PC-9 (cell line): ENCODE measurements around the gene STING1. TPM values are rescaled to one million over a fixed set of nuclear protein-coding genes. Genes with fewer than 3 reads are reported as not detected.

Experiments used
- BruUV-seq: library from RNA; stranded (reverse); fragments of 400-500 nt; replicated peaks from 2 replicates; lab custom pipeline; 2021; lab: Mats Ljungman, UMichigan
- CTCF ChIA-PET: fragments of 300-600 bp; sonication (Branson Sonifier 250); formaldehyde crosslinking; loops from one replicate; lab custom pipeline; 2022; ENCODE audit warnings: antibody characterized with exemption; lab: Charles Lee
- POLR2A ChIA-PET: fragments of 300-600 bp; sonication (Branson Sonifier 250); formaldehyde crosslinking; loops from one replicate; lab custom pipeline; 2022; ENCODE audit warnings: antibody characterized with exemption; ENCODE audit not compliant: unreplicated experiment; lab: Charles Lee
- DNase-seq, 2 experiments: peaks; one replicate each; pipeline versions ENCODE4 v3.0.0 to v3.0.0-alpha.2; 2015 to 2022; ENCODE audit warnings: mixed read lengths in 1 of 2
- H2AFZ ChIP-seq: fragments of 200-600 bp; sonication (generic); 2 replicates; pipeline ENCODE4 v1.8.1; 2017; ENCODE audit warnings: antibody characterized with exemption
- H3F3A ChIP-seq: fragments of 200-600 bp; sonication (generic); 2 replicates; pipeline ENCODE4 v1.8.1; 2017; ENCODE audit warnings: antibody characterized with exemption, mild to moderate bottlenecking, low read depth; ENCODE audit not compliant: insufficient read depth
- H3K27ac ChIP-seq: fragments of 200-600 bp; sonication (generic); 2 replicates; pipeline ENCODE4 v1.6.1; 2016; ENCODE audit warnings: mixed run types
- H3K27me3 ChIP-seq: fragments of 200-600 bp; sonication (generic); 2 replicates; pipeline ENCODE4 v1.6.1; 2016; ENCODE audit warnings: low read depth, mixed run types; ENCODE audit not compliant: insufficient read depth
- H3K36me3 ChIP-seq: fragments of 200-600 bp; sonication (generic); 2 replicates; pipeline ENCODE4 v1.6.1; 2016; ENCODE audit warnings: low read depth, mixed run types
- H3K4me1 ChIP-seq: fragments of 200-600 bp; sonication (generic); replicated peaks from 2 replicates; pipeline ENCODE4 v1.6.1; 2016; ENCODE audit warnings: mixed run types; ENCODE audit not compliant: insufficient read depth
- H3K4me2 ChIP-seq: fragments of 200-600 bp; sonication (generic); 2 replicates; pipeline ENCODE4 v1.6.1; 2017; ENCODE audit warnings: mixed run types
- H3K4me3 ChIP-seq: fragments of 200-600 bp; sonication (generic); 2 replicates; pipeline ENCODE4 v1.6.1; 2016; ENCODE audit warnings: mixed run types
- H3K79me2 ChIP-seq: fragments of 200-600 bp; sonication (generic); 2 replicates; pipeline ENCODE4 v1.6.1; 2017; ENCODE audit warnings: low read depth, mixed run types
- H3K9me2 ChIP-seq: fragments of 200-600 bp; sonication (generic); 2 replicates; pipeline ENCODE4 v1.8.1; 2017; ENCODE audit warnings: mild to moderate bottlenecking; ENCODE audit not compliant: insufficient read depth
- H3K9me3 ChIP-seq: fragments of 200-600 bp; sonication (generic); 2 replicates; pipeline ENCODE4 v1.8.1; 2016; ENCODE audit warnings: low read depth; ENCODE audit not compliant: insufficient read depth
- H4K20me1 ChIP-seq: fragments of 200-600 bp; sonication (generic); 2 replicates; pipeline ENCODE4 v1.8.1; 2017; ENCODE audit not compliant: insufficient read depth
- CTCF ChIP-seq: fragments of 200-600 bp; sonication (generic); conservative IDR thresholded peaks from 2 replicates; pipeline ENCODE4 v1.6.1; 2017; ENCODE audit warnings: mixed run types, antibody characterized with exemption, mild to moderate bottlenecking, moderate library complexity
- EZH2 ChIP-seq: fragments of 200-600 bp; sonication (generic); IDR thresholded peaks from 2 replicates; pipeline ENCODE4 v1.8.0; 2017; ENCODE audit warnings: antibody characterized with exemption, low read depth
- intact Hi-C: fragments of 100-400 bp; cut with micrococcal nuclease; formaldehyde crosslinking; loops from one replicate; pipeline ENCODE4 v1.10.0; 2022; ENCODE audit not compliant: unreplicated experiment
- total RNA-seq: library from RNA; stranded (reverse); gene quantifications from 2 replicates; pipeline ENCODE4 v1.2.3, GENCODE V29; 2021

Gene STING1
- total RNA-seq, 1 experiment from 2014 or later: 27.6 TPM

GRCh38 chr5:139430015-139430414 lies 52.5 kb downstream of the STING1 start:
- ChIA-PET POLR2A (interaction anchor here (0.7 kb wide), 1 partner anchor 226 kb away, joined by 6 read pairs; no protein-coding TSS in a partner anchor), CTCF (interaction anchor here (1.2 to 1.3 kb wide), 2 partner anchors 83 to 87 kb away, joined by 3 read pairs; no protein-coding TSS in a partner anchor)
- no peaks in the 10 kb centered on the region for H3K9me3 ChIP-seq
- H4K20me1 ChIP-seq: no peaks in the 10 kb centered on the region
- H3K27me3 ChIP-seq: no peaks in the 10 kb centered on the region
- no peaks in the 10 kb centered on the region for H3K9me2 ChIP-seq
- H3K4me3 ChIP-seq: no peak overlapping the region
- TF ChIP-seq CTCF (no peak), EZH2 (no peak)
- no peak for DNase-seq
- no peak overlapping the region for H3K27ac ChIP-seq
- no peak overlapping the region for H2AFZ ChIP-seq
- BruUV-seq: no TSS peak
- H3K4me1 ChIP-seq: no peaks in the 10 kb centered on the region
- no peak overlapping the region for H3K4me2 ChIP-seq
- no peaks in the 10 kb centered on the region for H3K79me2 ChIP-seq
- no peaks in the 10 kb centered on the region for H3F3A ChIP-seq
- intact Hi-C loops: no loop called here
- H3K36me3 ChIP-seq: no peaks in the 10 kb centered on the region; the same call in 1 of the 2 replicates

- no peaks in the 10 kb centered on the region for H3K79me2 ChIP-seq
- no peaks in the 10 kb centered on the region for H3K27me3 ChIP-seq
- H4K20me1 ChIP-seq: no peaks in the 10 kb centered on the region
- no peak for DNase-seq
- intact Hi-C loops: no loop called here
- CTCF ChIA-PET: interaction anchor here (0.6 kb wide), 1 partner anchor 107 kb away, joined by 3 read pairs; no protein-coding TSS in a partner anchor
- no peaks in the 10 kb centered on the region for H3K9me2 ChIP-seq
- BruUV-seq: no TSS peak
- no peak overlapping the region for H3K27ac ChIP-seq
- H3K9me3 ChIP-seq: no peaks in the 10 kb centered on the region
- H2AFZ ChIP-seq: no peak overlapping the region
- H3K4me2 ChIP-seq: no peak overlapping the region
- POLR2A ChIA-PET: no interaction called here
- 0 out of 2 replicates have a peak, but pooled peaks cover 3% of the 10 kb centered on the region for H3F3A ChIP-seq
- no peaks in the 10 kb centered on the region; the same call in 1 of the 2 replicates for H3K36me3 ChIP-seq
- H3K4me3 ChIP-seq: no peak overlapping the region
- no peaks in the 10 kb centered on the region for H3K4me1 ChIP-seq
- TF ChIP-seq EZH2: no peak
- TF ChIP-seq CTCF: no peak
Observed at GRCh38 chr5:139426203-139426885, 56.2 kb downstream of the STING1 start.

Other genes starting within 250 kb of the STING1 start
- 129 and 145 TPM in 2 replicates for gene MATR3, start 189.0 kb downstream of the STING1 start, total RNA-seq
- 79.4 and 90.5 TPM in 2 replicates for gene PAIP2, start 140.9 kb downstream of the STING1 start, total RNA-seq
- gene SLC23A1, start 99.5 kb downstream of the STING1 start, total RNA-seq: 1.9 TPM in 2 replicates
- 0.50 and 0.52 TPM in 2 replicates for gene MZB1, start 92.8 kb downstream of the STING1 start, total RNA-seq
- 2.6 and 2.9 TPM in 2 replicates for gene PROB1, start 87.7 kb downstream of the STING1 start, total RNA-seq
- gene SPATA24, start 78.7 kb downstream of the STING1 start, total RNA-seq: 6.5 and 9.6 TPM in 2 replicates
- 8.9 and 9.3 TPM in 2 replicates for gene DNAJC18, start 43.2 kb downstream of the STING1 start, total RNA-seq
- not detected in 2 replicates for gene ECSCR, start 20.0 kb downstream of the STING1 start, total RNA-seq
- gene SMIM33, start 11.8 kb downstream of the STING1 start, total RNA-seq: not detected in 2 replicates
- 86.2 and 115 TPM in 2 replicates for gene UBE2D2, start 78.6 kb upstream of the STING1 start, total RNA-seq
- 59.9 and 68.2 TPM in 2 replicates for gene CXXC5, start 165.6 kb upstream of the STING1 start, total RNA-seq